ENCODE results near the gene SLC23A2.

DNA sequence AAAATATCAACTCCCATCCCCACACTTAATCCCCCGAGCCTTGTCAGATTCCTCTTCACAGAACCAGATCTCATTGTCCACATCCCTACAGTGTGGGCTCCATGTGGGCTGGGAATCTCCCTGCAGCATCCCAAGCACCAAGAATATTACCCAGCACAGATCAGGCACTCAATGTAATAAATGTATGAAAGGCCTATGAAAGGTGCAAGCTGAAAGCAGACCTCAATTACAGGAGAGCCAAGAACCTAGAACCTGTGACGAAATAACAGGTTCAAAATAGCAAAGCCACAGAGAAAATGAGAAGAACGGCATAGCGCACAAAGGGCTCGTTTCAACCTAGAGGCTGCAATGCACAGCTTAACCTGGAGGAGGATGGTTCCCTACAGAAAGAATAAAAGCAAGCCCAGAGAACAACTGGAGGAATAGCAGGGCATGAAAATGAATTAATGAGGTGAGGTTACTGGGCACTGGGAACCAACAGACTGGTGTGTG lies 3.1 kb downstream of the SLC23A2 start:
- TF ChIP-seq EZH2 (IDR thresholded peaks at IDR 0.05; ENCODE audit: insufficient read depth, poor library complexity, severe bottlenecking) = no peak
- TF ChIP-seq EZH2phosphoT487 (IDR thresholded peaks at IDR 0.05; ENCODE audit: insufficient read depth, low read depth) = no peak
